ENCODE data around the gene DUSP7. TPM values are rescaled to one million over a fixed set of nuclear protein-coding genes. Genes with fewer than 3 reads are reported as not detected.

Gene DUSP7
- polyA plus RNA-seq, 3 donors, result 2.8 to 36.8 (median 3.9) TPM

DNA sequence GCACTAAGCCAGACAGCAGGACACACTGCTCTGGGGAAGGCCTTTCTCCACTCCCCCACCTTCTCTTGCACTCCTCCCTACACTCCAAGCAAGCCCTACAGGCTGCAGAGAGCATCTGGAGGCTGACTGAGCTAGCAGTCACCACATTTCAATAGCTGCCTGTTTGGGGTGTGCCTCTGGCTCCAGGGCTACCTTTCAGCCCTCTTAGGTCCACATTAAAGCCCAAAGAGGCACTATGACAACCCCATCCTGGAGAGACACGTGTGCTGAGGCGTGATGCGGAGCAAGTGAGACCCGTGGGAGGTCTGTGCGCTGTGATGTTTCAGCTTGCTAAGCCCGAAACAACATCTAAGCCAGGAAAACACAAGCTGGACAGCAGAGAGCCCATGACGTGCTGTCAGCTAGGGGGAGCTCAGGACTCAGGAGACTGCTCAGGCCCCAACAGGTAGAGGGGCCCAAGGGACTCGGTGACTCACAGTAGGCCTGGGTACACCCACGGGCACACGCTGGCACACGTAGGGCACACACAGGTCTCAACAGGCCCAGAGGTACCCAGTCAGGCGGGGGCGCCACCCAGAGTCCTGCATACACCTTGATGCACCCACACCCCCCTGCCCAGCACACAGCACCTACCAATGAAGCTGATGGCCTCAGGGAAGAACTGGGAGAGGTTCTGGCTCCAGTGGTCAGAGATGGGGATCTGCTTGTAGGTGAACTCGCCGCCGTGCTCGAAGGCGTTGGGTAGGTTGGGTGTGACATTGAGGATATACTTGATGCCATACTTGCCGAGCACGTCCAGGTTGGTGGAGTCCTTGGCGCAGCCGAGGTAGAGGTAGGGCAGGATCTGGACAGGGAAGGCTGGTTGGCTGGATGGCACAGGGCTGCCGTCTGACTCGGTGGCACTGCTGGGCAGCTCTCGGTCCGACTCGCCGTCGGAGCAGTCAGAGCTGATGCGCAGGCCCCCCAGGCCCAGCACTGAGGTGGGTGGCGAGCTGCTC lies 2.8 kb downstream of the DUSP7 start:
- WGBS (ENCODE audit: insufficient coverage), result 82% methylated on average over 27 of the region's 31 CpGs
- Histone ChIP-seq H4K20me1 (ENCODE audit: insufficient read depth, low read length) (peaks cover 72% of the 10 kb centered on the region), H3K27ac (ENCODE audit: low read depth in 1 of 2, low read length in 2 of 2) (peak overlapping the region; percentile 70 to 79), H3K4me2 (replicated peaks; ENCODE audit: extremely low read depth, low read length, poor library complexity, severe bottlenecking) (peak overlapping the region; percentile 98), H3K79me2 (ENCODE audit: insufficient read depth, low read length) (peaks cover 68% of the 10 kb centered on the region), H3K36me3 (replicated peaks in 1 of 2; ENCODE audit: control insufficient read depth in 1 of 2, insufficient read depth in 2 of 2, low read length in 2 of 2) (peaks cover 45 to 48% of the 10 kb centered on the region in 2 donors), H3K4me3 (replicated peaks in 1 of 3; ENCODE audit: low read depth in 2 of 3, low read length in 3 of 3) (peak overlapping the region; percentile 14 to 99 (median 94)), H3K27me3 (ENCODE audit: control insufficient read depth in 2 of 2, insufficient read depth in 2 of 2, low read length in 2 of 2) (no peaks in the 10 kb centered on the region), H3K4me1 (ENCODE audit: control insufficient read depth in 1 of 2, insufficient read depth in 2 of 2, low read length in 2 of 2) (peaks cover 47 to 59% of the 10 kb centered on the region in 2 donors), H3K9ac (ENCODE audit: insufficient read depth, low read length, poor library complexity, severe bottlenecking) (peak overlapping the region; percentile 86), H3K9me3 (replicated peaks in 1 of 2; ENCODE audit: control insufficient read depth in 1 of 2, insufficient read depth in 1 of 2, low read length in 2 of 2) (no peaks in the 10 kb centered on the region), H2AFZ (ENCODE audit: insufficient read depth, low read depth, low read length, poor library complexity, severe bottlenecking) (peak overlapping the region; percentile 60)
- Mint-ChIP-seq H3K27ac (peak overlapping the region; percentile 80 to 93 (median 88)), H3K4me1 (peaks cover 50% of the 10 kb centered on the region), H3K4me3 (peak overlapping the region; percentile 91), H3K36me3 (peaks cover 41 to 55% of the 10 kb centered on the region in 2 donors), H3K27me3 (ENCODE audit: low read depth in 3 of 3) (peaks cover 0 to 3% (median 1%) of the 10 kb centered on the region in 3 donors), H3K9me3 (peaks cover 0 to 1% (median 0%) of the 10 kb centered on the region in 7 donors)
- TF ChIP-seq, protein P1, sequence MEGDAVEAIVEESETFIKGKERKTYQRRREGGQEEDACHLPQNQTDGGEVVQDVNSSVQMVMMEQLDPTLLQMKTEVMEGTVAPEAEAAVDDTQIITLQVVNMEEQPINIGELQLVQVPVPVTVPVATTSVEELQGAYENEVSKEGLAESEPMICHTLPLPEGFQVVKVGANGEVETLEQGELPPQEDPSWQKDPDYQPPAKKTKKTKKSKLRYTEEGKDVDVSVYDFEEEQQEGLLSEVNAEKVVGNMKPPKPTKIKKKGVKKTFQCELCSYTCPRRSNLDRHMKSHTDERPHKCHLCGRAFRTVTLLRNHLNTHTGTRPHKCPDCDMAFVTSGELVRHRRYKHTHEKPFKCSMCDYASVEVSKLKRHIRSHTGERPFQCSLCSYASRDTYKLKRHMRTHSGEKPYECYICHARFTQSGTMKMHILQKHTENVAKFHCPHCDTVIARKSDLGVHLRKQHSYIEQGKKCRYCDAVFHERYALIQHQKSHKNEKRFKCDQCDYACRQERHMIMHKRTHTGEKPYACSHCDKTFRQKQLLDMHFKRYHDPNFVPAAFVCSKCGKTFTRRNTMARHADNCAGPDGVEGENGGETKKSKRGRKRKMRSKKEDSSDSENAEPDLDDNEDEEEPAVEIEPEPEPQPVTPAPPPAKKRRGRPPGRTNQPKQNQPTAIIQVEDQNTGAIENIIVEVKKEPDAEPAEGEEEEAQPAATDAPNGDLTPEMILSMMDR (IDR thresholded peaks at IDR 0.05), result no peak
- DNase-seq, result no peak
- intact Hi-C loops (cut with micrococcal nuclease), result loop anchor here (5.0 kb wide), 2 partner anchors 51 to 56 kb away; partner anchors contain the start of gene RPL29 (in 1 of the 2)

DNA sequence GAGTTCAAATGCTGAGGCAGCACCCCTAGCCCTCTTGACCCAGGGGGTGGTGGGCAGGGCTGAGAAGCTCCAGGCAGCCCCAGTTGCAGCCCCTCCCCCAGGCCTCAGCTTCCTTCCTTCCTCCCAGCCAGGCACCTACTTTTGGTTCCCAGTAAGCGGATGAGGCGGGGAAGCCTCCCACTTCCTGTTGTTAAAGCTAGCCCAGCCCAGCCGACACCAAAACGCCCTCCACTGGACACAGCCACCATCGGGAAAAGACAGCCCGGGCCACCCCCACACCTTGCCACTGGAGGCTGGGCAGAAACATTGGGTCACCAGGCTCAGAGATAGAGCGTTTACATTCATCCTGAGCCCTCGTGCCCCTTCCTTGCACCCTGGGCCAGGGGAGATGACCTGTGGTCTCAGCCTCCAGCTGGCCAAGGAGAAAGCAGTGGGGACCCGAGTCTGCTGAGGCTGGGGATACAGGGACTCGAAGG lies 3.5 kb downstream of the DUSP7 start:
- Histone ChIP-seq H3K27ac (ENCODE audit: low read depth in 1 of 2, low read length in 2 of 2) (peak overlapping the region; percentile 70 to 79), H3K4me3 (replicated peaks in 1 of 3; ENCODE audit: low read depth in 2 of 3, low read length in 3 of 3) (peak overlapping the region; percentile 14 to 99 (median 94)), H2AFZ (ENCODE audit: insufficient read depth, low read depth, low read length, poor library complexity, severe bottlenecking) (peak overlapping the region; percentile 60), H3K4me2 (replicated peaks; ENCODE audit: extremely low read depth, low read length, poor library complexity, severe bottlenecking) (peak overlapping the region; percentile 98), H3K36me3 (replicated peaks in 1 of 2; ENCODE audit: control insufficient read depth in 1 of 2, insufficient read depth in 2 of 2, low read length in 2 of 2) (peaks cover 47 to 55% of the 10 kb centered on the region in 2 donors), H3K27me3 (ENCODE audit: control insufficient read depth in 2 of 2, insufficient read depth in 2 of 2, low read length in 2 of 2) (no peaks in the 10 kb centered on the region), H4K20me1 (ENCODE audit: insufficient read depth, low read length) (peaks cover 79% of the 10 kb centered on the region), H3K79me2 (ENCODE audit: insufficient read depth, low read length) (peaks cover 68% of the 10 kb centered on the region), H3K4me1 (ENCODE audit: control insufficient read depth in 1 of 2, insufficient read depth in 2 of 2, low read length in 2 of 2) (peaks cover 44 to 55% of the 10 kb centered on the region in 2 donors), H3K9me3 (replicated peaks in 1 of 2; ENCODE audit: control insufficient read depth in 1 of 2, insufficient read depth in 1 of 2, low read length in 2 of 2) (no peaks in the 10 kb centered on the region), H3K9ac (ENCODE audit: insufficient read depth, low read length, poor library complexity, severe bottlenecking) (peak overlapping the region; percentile 86)
- intact Hi-C loops (cut with micrococcal nuclease), result loop anchor here (5.0 kb wide), 2 partner anchors 51 to 56 kb away; partner anchors contain the start of gene RPL29 (in 1 of the 2)
- 6% methylated on average over 10 of the region's 10 CpGs for WGBS (ENCODE audit: insufficient coverage)
- Mint-ChIP-seq H3K36me3 (peaks cover 47 to 61% of the 10 kb centered on the region in 2 donors), H3K4me1 (peaks cover 50% of the 10 kb centered on the region), H3K27ac (peak overlapping the region; percentile 80 to 93 (median 90)), H3K27me3 (ENCODE audit: low read depth in 3 of 3) (peaks cover 0 to 3% (median 1%) of the 10 kb centered on the region in 3 donors), H3K4me3 (peak overlapping the region; percentile 91), H3K9me3 (peaks cover 0 to 1% (median 0%) of the 10 kb centered on the region in 7 donors)
- DNase-seq, result peak; percentile 61 to 83 (median 75)
- TF ChIP-seq, protein P1 (IDR thresholded peaks at IDR 0.05), result no peak
